Activated CD4-positive, alpha-beta T cell treated with anti-CD3 and anti-CD28 coated beads, Interleukin-2, amount 50 U/mL, for 48 hours (primary cell): ENCODE results near the gene THRB.

Source experiments
- DNase-seq, 2 experiments: peaks; one replicate each; pipeline ENCODE4 v3.0.0-alpha.2; 2020

Gene THRB

DNA sequence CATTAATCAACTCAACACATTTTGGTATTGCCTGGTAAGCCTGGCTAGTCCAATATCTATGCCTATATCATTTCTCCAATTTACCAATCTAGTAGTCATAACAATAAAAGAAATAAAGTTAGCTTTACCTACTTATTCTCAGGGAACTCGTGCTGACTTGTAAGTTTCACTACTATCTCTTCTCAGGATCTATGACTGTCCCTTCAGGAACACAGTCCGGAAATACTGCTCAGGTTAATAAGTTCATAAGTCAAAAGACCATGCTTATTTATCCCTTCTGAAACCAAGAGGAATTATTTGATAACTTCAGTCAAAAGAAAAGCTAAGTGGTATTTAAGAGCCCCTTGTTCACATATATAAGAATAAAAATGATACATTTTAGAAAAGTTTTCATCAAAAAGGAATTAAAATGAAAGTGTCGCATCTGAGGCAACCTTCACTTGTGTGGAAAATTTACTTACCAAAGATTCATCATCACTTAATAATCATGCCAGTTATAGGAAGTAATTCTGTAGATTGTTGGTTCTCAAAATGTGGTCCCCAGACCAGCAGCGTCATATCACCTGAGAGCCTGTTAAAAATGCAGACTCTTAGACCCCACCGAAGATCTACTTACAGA lies 15.5 kb upstream of the THRB start:
- DNase-seq = no peak

GRCh38 chr3:24508423-24508839 lies 13.8 kb upstream of the THRB start:
- no peak for DNase-seq

DNA sequence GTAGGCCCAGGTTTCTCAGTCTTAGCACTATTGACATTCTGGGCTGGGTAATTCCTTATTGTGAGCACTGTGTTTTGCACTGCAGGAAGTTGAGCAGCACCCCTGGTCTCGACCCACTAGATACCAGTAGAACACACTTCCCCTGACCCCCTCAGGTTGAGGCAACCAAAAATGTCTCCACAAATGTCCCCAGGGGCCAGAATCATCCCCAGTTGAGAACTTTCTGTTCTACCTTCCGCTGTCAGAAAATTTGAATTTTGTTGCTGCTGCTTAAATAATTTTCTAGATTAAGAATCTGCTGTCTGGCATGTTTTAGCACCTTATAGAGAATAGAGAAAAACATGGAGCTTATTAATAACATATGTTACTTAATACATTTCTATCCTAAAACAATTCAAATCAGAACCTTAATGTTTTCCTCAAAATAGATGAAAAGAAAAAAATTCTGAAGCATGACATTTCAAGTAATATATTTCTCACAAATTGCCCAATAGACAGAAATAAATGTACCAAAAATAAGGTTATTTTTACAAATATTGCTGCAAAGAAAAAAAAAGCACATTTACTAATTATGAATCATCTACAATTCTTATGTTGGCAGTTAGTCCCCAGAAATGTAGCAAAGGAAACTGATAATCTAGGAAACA lies 13.2 kb upstream of the THRB start:
- no peak for DNase-seq

GRCh38 chr3:24506966-24507775 lies 12.5 kb upstream of the THRB start:
- DNase-seq = no peak

DNA sequence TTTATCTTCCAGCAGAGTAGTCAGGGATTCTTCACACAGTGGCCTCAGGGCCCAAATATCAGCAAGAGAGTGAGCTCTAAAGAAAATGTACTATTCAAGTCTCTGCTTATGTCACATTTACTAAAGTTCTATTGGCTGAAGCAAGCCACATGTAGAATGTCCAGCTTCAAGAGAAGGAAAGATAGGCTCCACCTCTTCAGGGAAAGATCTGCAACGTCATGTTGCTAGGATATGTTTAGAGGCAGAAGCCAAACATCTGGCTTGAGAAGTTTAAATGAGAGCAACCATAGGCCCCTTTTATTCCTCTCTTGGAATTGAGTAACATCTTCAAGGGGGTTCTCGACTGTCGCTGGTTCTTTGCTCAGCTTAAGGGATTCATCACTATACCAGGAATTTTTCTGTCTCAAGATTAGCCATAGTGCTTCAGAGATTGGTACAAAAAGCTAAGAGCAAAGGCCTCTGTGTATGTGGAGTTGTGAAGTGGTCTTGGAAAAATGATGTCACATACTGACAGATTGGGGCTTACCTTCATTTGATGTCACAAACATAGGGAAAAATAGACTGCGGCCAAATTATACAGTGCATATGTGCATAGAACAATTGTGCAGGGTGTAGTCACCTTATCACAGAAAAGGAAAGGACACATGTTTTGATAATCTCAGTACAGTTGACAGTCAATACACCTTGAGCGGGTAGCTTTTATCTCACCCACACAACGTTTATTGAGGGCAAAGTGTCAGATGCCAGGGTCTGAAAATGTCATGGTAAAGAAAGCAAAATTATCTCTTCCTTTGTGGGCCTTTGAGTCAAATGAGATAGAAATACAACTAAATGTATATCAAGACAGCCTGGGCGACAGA lies 11.3 kb upstream of the THRB start:
- DNase-seq = no peak

GRCh38 chr3:24504772-24505171 lies 10.1 kb upstream of the THRB start:
- DNase-seq = no peak

GRCh38 chr3:24503616-24504113 lies 9.0 kb upstream of the THRB start:
- DNase-seq = no peak

- no peak for DNase-seq
Measured at GRCh38 chr3:24502690-24503089, 8.0 kb upstream of the THRB start.

DNA sequence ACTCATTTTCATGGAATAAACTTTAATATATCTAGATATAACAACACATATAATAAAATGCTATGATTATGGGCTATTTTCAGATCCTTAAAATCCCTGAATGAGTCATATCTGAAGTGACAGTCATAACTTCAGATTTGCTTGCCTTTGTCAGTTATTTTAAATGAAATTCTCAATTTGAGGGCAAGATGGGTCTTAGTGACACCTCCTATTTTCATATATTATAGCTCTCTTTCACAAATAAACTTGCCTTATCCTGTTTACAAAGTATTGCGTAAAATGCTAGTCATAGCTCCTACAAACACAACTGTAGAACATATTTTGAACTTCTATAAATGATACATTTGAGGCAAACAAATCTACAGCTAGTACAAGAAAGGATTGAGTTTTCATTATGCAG lies 6.2 kb upstream of the THRB start:
- no peak for DNase-seq

DNA sequence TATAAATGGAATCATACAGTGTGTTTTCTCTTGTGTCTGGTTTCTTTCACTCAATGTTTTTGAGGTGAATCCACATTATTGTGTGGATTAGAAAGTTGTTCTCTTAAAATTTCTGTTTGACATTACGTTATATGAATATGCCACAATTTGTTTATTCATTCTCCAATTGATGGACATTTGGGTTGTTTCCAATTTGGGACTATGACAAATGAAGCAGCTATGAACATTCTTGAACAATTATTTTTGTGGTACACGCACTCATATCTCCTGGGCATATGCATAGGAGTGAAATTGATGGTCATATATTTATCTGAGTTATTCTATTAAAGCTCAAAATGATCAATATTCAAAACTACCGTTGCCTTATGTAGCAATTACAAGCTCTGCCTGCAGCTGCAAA lies 5.3 kb upstream of the THRB start:
- no peak for DNase-seq

GRCh38 chr3:24498796-24499195 lies 4.1 kb upstream of the THRB start:
- no peak for DNase-seq

- DNase-seq = no peak
Measured at GRCh38 chr3:24498391-24498790, 3.7 kb upstream of the THRB start.

DNA sequence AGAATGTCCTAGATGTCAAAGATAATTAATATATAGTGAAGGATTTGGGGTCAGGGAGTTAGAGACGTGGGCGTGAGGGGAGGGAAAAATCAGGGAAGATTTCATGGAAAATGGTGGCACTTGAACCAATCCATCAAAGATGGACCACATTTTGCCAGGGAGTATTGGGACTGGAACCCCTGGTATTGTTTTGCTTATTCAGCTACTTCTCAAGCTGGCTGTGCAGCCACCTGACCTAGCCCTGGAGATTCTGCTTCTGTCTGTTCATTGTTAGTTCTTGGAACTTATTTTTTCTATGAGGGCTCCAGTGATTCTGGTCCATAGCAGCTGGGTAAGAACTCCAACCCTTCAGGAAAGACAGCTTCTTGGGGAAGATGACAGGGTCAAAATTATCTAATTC lies 3.3 kb upstream of the THRB start:
- no peak for DNase-seq

GRCh38 chr3:24496529-24497482 lies 2.2 kb upstream of the THRB start:
- DNase-seq = no peak

DNA sequence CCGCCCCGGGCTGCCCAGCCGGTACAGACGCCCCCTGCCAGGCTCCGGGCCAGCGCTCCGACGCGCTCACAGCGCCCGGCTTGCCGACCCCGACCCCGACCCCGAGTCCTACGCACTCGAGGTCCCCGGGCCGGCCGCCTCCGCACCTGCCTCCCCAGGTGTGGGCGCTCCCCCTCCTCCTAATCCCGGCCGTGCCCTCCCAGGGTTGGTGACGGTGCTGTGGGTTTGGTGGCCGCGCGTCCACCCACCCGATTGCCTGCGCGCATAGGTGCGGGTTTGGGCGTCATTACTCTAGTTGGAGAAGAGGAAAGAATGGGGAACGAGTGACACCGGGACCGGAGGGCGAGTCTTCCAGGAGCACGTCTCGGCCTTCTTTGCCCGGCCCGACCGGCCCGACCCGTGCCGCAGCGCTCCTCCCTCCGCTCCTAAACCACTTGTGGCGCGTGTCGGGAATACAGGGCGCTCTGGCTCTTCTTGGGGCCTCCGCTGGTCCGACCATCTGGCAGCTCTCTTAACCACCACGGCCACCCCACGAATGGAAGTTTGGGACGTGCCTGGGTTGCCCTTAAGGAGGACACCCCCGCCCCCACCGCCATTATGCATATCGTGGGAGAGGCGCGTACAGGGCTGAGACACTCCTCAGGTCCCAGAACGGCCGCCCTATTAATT lies 810 bp upstream of the THRB start:
- no peak for DNase-seq

GRCh38 chr3:24493746-24494617 lies 668 bp downstream of the THRB start:
- DNase-seq = no peak

- no peak for DNase-seq
Measured at GRCh38 chr3:24492971-24493551, 1.6 kb downstream of the THRB start.

- no peak for DNase-seq
Measured at GRCh38 chr3:24490151-24490550, 4.5 kb downstream of the THRB start.

DNA sequence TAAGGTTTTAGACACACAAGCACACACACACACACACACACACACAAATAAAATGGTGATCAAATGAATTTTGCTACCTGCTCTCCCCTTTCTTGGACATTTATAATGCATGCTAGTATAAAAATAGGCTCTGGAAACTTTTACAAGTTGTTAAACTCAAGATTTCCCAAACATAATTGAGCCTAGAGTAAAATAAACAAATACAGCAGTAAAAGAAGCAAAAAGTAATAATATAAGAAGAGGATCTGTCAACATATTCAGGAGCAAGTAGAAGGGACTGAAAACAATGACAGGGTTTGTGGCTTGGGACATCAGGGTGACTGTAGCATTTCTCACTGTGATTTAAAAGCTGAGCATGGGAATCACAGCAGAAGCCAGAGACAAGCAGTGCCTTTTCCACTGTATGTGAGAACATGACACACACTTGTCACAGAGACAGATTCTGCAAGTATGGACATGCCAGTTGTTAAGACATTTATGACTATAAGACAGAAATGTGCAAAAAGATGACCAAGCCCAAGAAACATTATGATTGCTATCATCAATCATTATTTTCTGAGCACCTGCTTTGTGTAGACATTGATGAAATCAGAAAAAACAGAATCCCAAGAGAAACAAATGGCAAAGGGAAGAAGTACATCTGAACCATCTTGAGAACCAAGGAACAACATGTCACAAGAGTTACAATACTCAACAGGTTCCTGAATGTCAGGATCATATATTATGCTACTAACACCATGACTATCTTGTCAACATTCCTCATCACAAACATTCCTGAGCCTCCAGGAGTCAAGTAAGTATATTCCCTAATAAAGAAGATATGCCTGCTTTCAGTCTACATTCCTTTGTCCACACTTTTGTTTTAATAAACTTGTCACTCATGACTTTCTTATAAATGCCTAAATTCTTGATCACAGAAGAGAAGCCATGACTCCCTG lies 7.1 kb downstream of the THRB start:
- no peak for DNase-seq
